Fibroblast of lung (primary cell): ENCODE results near the gene IFIT5. TPM values are rescaled to one million over a fixed set of nuclear protein-coding genes. Genes with fewer than 3 reads are reported as not detected.

Experiments
- DNase-seq, 2 donors: peaks; one replicate each; pipeline versions ENCODE4 v3.0.0 to v3.0.0-alpha.2; 2010; ENCODE audit warnings: low read depth in 2 of 2
- H2AFZ ChIP-seq: 2 replicates; pipeline ENCODE4 v1.5.1; 2012; ENCODE audit warnings: low read length, control low read depth, inconsistent platforms
- H3K27ac ChIP-seq: 2 replicates; pipeline ENCODE4 v1.5.1; 2011; ENCODE audit warnings: low read length, control low read depth; ENCODE audit not compliant: insufficient read depth
- H3K27me3 ChIP-seq: 2 replicates; pipeline ENCODE4 v1.5.1; 2011; ENCODE audit warnings: mild to moderate bottlenecking, low read length; ENCODE audit not compliant: control insufficient read depth, insufficient read depth
- H3K36me3 ChIP-seq: 2 replicates; pipeline ENCODE4 v1.5.1; 2011; ENCODE audit warnings: low read length; ENCODE audit not compliant: control insufficient read depth, insufficient read depth
- H3K4me1 ChIP-seq: 2 replicates; pipeline ENCODE4 v1.5.1; 2011; ENCODE audit warnings: low read length; ENCODE audit not compliant: control insufficient read depth, insufficient read depth; ENCODE audit errors: extremely low read depth
- H3K4me2 ChIP-seq: 2 replicates; pipeline ENCODE4 v1.5.1; 2011; ENCODE audit warnings: low read length, control low read depth; ENCODE audit not compliant: insufficient read depth; ENCODE audit errors: extremely low read depth
- H3K4me3 ChIP-seq, 4 experiments: fragments of 200-600 bp in 1 of 4; sonication (generic) in 1 of 4; replicated peaks in 1 of 4; 2 replicates each; pipeline ENCODE4 v1.5.1; 2011 to 2016; ENCODE audit warnings: low read length in 4 of 4, low read depth in 3 of 4, mild to moderate bottlenecking in 3 of 4, control low read depth in 2 of 4, inconsistent platforms in 1 of 4, mixed read lengths in 1 of 4; ENCODE audit not compliant: insufficient read depth in 1 of 4; ENCODE audit errors: control extremely low read depth in 1 of 4
- H3K79me2 ChIP-seq: 2 replicates; pipeline ENCODE4 v1.5.1; 2012; ENCODE audit warnings: mild to moderate bottlenecking, low read length, inconsistent platforms; ENCODE audit not compliant: control insufficient read depth, insufficient read depth
- H3K9ac ChIP-seq: 2 replicates; pipeline ENCODE4 v1.5.1; 2011; ENCODE audit warnings: mild to moderate bottlenecking, low read length, control low read depth; ENCODE audit not compliant: insufficient read depth
- H3K9me3 ChIP-seq: 2 replicates; pipeline ENCODE4 v1.5.1; 2012; ENCODE audit warnings: low read depth, low read length; ENCODE audit not compliant: control insufficient read depth, insufficient read depth
- H4K20me1 ChIP-seq: 2 replicates; pipeline ENCODE4 v1.5.1; 2011; ENCODE audit warnings: low read length; ENCODE audit not compliant: control insufficient read depth, insufficient read depth; ENCODE audit errors: extremely low read depth
- CTCF ChIP-seq, 2 donors: IDR thresholded peaks in 1 of 2; conservative IDR thresholded peaks in 1 of 2; 1 replicate in 1 of 2; 2 replicates in 1 of 2; pipeline ENCODE4 v1.5.1; 2011 to 2012; ENCODE audit warnings: low read length in 2 of 2, control low read depth in 1 of 2, inconsistent platforms in 1 of 2, low read depth in 1 of 2, mild to moderate bottlenecking in 1 of 2
- EZH2 ChIP-seq: IDR thresholded peaks from 2 replicates; pipeline ENCODE4 v1.5.1; 2012; ENCODE audit warnings: low read length, control low read depth, mild to moderate bottlenecking; ENCODE audit errors: missing control alignments
- polyA plus RNA-seq, 2 donors: library from polyadenylated mRNA; depleted of rRNA in 1 of 2; stranded (reverse) in 1 of 2; unstranded in 1 of 2; fragments of >200 nt; gene quantifications; 2 replicates each; pipeline ENCODE4 v1.2.1, GENCODE V29; 2011 to 2012; ENCODE audit warnings: missing spikeins in 1 of 2
- total RNA-seq: library from RNA; depleted of rRNA; stranded (reverse); fragments of >200 nt; gene quantifications from 2 replicates; pipeline ENCODE4 v1.2.1, GENCODE V29; 2014

The IFIT5 gene
- total and polyA plus RNA-seq, 2 donors (not counting 1 experiment from before 2014, with no cell fraction given), result 23.5 to 32.7 TPM

GRCh38 chr10:89373916-89374711, 40.3 kb upstream of the IFIT5 start:
- Histone ChIP-seq H3K27me3 (no peaks in the 10 kb centered on the region), H3K9me3 (no peaks in the 10 kb centered on the region), H3K4me2 (peak overlapping the region; percentile 3), H3K4me1 (peaks cover 4% of the 10 kb centered on the region), H3K4me3 (peak overlapping the region in 2 of 4 experiments; percentile 3 to 8), H4K20me1 (no peaks in the 10 kb centered on the region), H3K36me3 (no peaks in the 10 kb centered on the region), H3K27ac (no peak overlapping the region), H3K79me2 (no peaks in the 10 kb centered on the region), H2AFZ (no peak overlapping the region), H3K9ac (no peak overlapping the region)
- peak; percentile 96 to 99 for DNase-seq
- TF ChIP-seq CTCF (conservative IDR thresholded peaks at IDR 0.05 in 1 of 2, IDR thresholded peaks at IDR 0.05 in 1 of 2; ENCODE audit: low read depth in 1 of 2, low read length in 2 of 2), result no peak
- TF ChIP-seq EZH2, result no peak

- TF ChIP-seq CTCF (conservative IDR thresholded peaks at IDR 0.05 in 1 of 2, IDR thresholded peaks at IDR 0.05 in 1 of 2; ENCODE audit: low read depth in 1 of 2, low read length in 2 of 2) (no peak), EZH2 (no peak)
- H3K36me3 ChIP-seq, result no peaks in the 10 kb centered on the region
- H3K79me2 ChIP-seq, result no peaks in the 10 kb centered on the region
- no peaks in the 10 kb centered on the region for H3K27me3 ChIP-seq
- no peaks in the 10 kb centered on the region for H3K9me3 ChIP-seq
- H3K9ac ChIP-seq, result no peak overlapping the region
- H3K4me2 ChIP-seq, result no peak overlapping the region
- H3K4me1 ChIP-seq, result peaks cover 4% of the 10 kb centered on the region
- DNase-seq, result peak in 1 of 2 donors; percentile 13
- H3K4me3 ChIP-seq, result no peak overlapping the region
- no peak overlapping the region for H2AFZ ChIP-seq
- no peaks in the 10 kb centered on the region for H4K20me1 ChIP-seq
- H3K27ac ChIP-seq, result peak overlapping the region; percentile 49
Measured at GRCh38 chr10:89374713-89375141, 39.6 kb upstream of the IFIT5 start.

- TF ChIP-seq CTCF (conservative IDR thresholded peaks at IDR 0.05 in 1 of 2, IDR thresholded peaks at IDR 0.05 in 1 of 2; ENCODE audit: low read depth in 1 of 2, low read length in 2 of 2) (no peak), EZH2 (no peak)
- H2AFZ ChIP-seq, result no peak within 1 kb of the TSS
- no peak within 1 kb of the TSS for H3K27ac ChIP-seq
- no peaks in the 10 kb centered on the region for H3K9me3 ChIP-seq
- H3K4me1 ChIP-seq, result peaks cover 4% of the 10 kb centered on the region
- H3K4me2 ChIP-seq, result no peak within 1 kb of the TSS
- no peak within 1 kb of the TSS for H3K4me3 ChIP-seq
- no peaks in the 10 kb centered on the region for H3K79me2 ChIP-seq
- DNase-seq, result no peak
- H3K9ac ChIP-seq, result no peak within 1 kb of the TSS
- H3K27me3 ChIP-seq, result no peaks in the 10 kb centered on the region
- H4K20me1 ChIP-seq, result no peaks in the 10 kb centered on the region
- H3K36me3 ChIP-seq, result no peaks in the 10 kb centered on the region
Measured at GRCh38 chr10:89377705-89378637, 36.4 kb upstream of the IFIT5 start, which contains the start of gene IFIT1B. Gene IFIT1B (plus strand): TSS chr10:89378056. CDS start chr10:89378136, 80 bp downstream.
